SKM-1 (cell line): Measurements from ENCODE around the gene MFSD11.
"Not testable (repeated sequence)": the region's sequence is repeated elsewhere in the genome, so short reads cannot be mapped to it uniquely, and the experiment has no call there.

Source experiments
- DNase-seq: peaks from one replicate; lab custom pipeline; 2025; ENCODE audit not compliant: unreplicated experiment; lab: John Stamatoyannopoulos, UW

The MFSD11 gene

DNA sequence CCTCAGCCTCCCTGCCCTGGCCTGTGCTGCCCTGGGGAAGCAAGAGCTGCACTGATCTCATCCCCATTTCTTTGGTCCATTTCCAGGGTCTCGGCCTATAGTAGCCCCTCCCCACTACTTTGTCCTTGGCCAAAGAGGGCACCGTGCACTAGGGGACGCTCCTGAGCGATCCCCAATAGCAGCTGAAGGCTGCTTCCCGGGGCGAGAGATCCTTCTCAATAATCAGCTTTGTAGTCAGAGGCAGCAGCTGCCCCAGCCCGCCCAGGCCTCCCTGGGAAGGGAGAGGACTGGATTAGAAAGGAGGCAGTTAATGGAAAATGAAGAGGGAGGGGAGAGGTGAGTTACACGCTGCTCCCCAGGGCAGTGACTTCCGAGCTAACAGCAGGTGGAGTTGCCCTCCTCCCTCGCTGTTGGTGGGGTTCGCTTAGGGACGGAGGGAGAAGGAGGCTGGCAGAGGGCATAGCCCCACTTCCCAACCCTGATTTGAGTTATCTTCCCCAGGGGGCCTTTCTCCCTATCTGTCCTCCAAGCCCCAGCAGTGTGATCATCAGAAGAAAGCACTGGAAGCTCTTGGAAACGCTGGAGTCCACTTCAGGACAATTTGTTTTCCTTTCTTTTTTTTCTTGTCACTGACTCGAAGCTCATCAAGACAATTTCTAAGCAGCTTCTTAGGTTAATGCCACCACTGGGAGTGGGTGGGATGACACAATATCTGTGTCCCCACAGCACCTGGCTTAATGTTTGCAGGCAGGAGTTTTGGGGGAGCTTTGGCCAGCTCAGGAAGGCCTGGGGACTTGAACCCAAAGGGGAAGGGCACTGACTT, 29.7 kb upstream of the MFSD11 start:
- DNase-seq: no peak

DNA sequence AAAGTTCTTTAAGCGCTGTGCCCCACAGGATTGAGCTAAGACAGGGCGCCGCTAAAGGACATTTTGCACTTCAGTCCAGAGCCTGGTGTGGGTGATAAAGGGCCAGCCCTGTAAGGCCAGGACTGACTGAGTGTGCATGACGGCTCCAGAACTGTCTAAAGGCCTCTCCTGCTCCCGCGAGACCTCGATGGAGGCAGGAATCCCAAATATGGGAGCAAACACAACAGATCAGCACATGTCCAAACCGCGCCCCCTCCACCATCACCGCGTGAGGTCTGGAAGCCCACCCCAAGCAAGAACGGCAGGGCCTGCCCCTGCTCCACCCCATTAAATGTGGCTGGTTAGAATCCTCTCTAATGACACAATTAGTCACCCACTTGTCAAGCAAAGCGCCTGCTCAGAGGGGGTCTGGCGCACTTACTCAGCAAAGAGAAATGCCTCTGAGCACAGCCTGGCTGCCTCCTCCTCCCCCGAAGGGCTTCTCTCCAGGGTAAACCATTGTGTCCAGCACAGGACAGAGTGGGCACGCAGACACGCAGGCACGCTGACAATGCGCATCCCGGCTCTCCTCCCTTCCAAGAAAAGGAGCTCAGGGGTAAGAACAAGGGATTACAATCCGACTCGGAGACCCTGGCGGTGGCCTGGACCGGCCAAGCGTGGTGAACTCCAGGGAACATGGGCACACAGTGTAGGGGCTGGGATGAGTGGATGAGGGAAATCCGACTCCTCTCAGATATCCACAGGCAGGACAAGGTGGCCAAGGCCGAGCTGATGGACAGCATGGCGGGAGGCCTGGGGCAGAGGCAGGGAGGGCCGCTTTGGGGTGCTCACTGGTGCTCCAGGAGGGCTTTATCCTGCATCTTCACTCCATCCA, 28.6 kb upstream of the MFSD11 start:
- no peak for DNase-seq

DNA sequence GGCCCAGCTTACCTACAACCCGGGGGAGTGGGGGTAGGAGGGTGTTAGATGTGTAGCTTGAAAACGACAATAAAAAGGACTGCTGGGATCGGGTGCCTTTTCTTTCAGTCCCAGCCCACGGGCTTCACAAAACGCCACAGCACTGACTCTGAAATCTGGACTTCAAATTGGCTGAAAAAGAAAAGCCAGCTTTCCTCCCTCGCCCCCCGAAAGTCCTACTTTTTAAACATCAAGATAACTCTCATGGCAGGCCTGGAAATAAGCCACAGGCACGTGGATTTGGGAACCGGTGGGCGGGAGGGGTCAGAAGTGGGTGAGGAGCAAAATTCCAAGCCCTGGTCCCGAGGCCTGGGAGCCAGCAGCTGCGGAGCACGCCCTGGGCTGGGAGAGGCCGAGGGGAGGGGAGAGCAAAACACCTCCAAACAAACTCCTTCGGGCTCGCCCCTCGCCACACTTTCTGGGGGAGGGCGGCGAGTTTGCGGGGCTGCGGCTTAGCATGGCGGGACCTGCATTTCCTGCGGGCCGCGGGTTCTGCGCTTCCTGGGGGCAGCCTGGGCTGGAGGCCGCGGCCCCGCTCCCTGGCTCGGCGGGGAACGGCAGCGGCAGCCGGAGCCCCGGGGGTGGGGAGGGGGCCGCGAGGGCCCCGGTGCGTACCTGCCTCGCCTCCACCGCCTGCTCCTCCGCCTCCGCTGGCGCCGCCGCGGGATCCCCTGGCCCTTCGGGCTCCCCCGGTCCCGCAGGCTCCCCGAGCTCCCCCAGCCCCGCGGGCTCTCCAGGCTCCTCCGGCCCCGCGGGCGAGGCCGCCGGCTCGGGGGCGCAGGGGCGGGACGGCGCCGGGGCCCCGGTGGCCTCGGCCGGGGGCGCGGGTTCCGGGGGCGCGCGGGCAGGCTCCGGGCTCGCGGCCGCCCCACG, 27.7 kb upstream of the MFSD11 start:
- DNase-seq: not testable (repeated sequence)

DNA sequence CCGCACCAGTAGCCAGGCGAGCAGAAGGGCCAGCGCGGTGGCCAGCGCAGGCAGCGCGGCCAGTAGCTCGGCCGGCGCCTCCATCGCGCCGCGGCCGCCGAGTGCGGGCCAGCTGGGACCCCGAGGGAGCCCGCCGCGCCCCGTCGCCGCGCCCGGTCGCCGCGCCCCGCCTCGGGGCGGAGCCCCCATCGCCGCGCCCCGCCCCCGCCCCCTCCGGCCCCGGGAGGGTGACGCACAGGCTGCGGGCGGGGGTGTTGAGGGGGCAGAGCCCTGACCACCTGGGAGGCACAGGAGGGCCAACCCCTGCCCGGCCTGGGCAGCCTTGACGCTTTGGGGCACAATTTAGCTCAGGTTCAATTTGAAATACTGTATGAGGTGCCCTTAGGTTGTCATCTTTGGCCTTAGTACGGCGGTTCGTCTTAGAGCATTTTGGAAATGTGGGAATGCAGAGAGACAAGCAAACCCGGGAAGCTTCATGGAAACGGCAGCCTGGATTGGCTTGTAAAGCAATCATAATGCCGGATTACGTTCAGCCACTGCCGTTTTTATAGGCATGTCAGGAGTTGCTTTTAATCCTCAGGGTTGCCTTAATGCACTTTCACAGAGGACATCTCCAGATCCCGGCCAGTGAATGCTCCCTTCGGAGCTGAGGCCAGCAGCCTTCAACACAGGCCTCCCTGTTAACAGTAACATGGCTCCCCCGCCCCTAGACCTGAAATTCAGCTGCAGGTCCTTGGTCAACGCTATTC, 26.9 kb upstream of the MFSD11 start, which contains the start of gene MXRA7:
Gene MXRA7, minus strand, starts transcription at position 103 of the 749 bp plus-strand sequence. Its CDS starts 19 bp downstream, at position 84.
- DNase-seq: no peak

DNA sequence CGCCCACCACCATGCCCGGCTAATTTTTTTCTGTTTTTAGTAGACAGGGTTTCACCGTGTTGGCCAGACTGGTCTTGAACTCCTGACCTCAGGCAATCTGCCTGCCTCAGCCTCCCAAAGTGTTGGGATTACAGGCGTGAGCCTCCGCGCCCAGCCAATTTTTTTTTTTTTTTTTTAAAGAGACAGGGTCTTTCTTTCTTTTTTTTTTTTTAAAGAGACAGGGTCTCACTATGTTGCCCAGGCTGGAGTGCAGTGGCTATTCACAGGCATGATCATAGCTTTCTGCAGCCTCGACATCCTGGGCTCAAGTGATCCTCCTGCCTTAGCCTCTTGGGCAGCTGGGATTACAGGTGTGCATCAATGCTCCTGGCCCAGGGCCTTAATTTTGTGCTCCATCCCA, 25.6 kb upstream of the MFSD11 start:
- DNase-seq: not testable (repeated sequence)

DNA sequence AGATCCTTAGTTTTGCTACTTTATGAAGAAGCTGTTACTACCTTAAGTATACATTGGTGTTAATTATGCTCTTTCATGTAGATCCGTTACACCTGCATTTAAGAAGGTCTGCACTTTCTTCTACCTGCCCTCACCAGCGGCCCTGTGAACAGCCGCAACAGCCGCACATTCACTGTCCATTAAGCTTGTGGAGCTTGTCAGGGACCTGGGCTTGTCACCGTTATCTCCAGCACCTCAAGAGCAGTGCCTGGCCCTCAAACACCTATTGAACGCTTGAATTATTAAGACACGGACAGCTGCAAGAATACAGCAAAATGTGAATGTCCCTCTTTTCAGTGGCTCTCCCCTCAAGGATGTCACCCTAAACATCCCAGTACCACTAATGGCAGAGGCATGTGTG, 24.2 kb upstream of the MFSD11 start:
- no peak for DNase-seq

DNA sequence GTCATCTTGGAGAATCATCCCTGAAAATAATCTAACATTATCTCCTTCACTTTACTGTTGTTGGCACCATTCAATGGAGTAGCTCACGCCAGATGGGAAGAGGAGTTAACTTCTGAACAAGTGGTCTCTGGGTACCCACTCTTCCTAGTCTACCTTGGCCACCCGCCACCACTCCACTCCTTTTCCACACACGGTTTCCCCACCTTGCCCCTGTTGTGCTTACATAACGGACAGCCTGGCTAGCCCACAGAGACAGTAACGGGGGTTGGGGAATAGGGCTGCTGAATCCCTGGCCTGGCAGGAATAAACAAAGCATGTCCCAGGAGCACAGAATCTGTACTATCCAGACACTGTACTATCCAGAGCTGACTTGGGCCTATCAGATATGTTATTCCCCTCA, 23.6 kb upstream of the MFSD11 start:
- DNase-seq: no peak

DNA sequence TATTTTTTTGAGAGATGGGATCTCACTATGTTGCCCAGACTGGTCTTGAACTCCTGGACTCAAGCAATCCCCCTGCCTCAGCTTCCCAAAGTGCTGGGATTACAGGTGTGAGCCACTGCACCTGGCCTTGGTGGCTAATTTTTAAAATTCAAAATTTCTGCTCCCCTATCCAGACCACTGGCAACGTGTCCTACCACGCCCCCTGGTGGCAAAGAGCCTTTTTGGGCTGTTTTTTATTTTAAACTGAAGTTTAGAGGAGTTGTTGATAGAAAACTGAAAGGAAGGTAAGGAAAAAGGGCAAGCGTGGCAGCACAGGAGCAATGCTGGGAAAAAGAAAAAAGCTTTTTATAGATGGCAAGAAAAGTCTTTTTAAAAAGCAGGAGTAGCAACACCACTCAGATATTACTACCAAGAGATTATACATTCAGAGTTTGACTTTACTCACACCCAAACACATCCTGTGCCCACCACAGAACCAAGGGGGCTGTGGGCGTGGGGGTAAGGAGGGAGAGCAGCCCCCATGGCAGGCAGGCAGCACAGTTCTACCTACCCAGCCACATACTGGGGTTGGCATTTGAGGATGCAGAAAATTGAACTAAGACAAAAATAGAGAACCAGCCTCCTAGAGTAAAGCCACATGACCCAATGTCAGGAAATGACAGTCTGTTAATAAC, 23.0 kb upstream of the MFSD11 start:
- DNase-seq: peak; percentile 38

DNA sequence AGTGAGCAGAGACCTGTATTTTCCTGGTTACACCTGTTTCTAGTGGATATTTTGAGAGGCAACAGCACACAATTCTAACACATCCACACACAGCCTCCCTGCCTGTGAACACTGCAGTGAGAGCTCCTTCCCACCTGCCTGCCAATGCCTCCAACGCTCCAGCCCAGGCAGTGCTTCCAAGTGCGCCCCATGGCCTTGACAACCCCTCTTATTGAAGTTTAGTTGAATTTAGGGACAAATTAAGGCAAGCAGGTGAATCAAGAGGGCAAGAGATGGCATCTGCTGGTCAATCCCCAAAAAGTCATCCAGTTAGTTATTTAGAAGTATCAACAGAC, 22.5 kb upstream of the MFSD11 start:
- no peak for DNase-seq

DNA sequence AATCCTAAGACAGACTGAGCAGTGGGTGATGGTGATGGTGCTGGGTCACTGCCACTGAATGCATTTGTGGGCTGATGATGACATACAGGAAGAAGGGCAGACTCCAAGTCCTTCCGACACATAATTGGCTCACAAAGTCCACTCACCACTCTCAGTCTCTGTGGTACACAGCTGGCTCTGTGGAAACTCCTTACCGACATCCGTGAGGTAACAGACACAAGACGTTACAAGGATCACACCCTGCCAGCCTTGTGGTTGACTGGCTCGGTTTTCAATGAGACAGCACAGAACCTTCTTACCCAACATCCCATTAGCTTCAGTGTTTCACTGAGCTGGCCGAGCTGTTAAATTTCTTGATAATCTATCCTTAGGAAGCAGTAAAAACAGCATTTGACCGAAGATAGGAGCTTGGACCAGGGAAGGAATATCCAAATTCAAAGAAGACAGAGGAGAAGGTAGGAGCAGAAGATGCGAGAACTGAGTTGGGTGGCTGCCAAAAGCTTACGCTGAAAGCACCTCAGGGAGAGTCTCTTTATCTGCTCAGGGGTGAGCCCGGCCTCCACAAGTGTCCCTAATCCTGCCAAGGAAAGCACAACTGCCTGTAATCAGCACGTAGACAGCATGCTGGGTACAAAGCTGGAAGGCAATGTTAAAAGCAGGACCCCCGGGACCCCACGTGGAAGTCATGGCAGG, 21.6 kb upstream of the MFSD11 start:
- peak; percentile 93 for DNase-seq

DNA sequence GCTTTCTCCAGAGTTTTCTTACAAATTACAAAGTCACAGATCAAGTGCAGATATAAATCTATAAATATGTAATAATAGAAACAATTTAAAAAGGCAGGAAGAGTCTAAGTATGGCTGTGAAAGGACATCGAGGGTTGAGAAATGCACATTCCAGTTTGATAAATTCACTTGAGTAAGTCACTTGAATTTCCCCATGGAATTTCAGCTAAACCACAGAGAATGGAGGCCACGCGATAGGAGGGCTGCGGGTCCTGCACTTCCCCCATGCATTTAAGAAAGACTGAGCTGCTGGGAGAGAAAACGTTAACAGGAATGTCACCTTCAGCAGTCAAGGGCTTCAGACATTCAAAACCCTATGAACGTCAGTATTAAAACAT, 21.1 kb upstream of the MFSD11 start:
- no peak for DNase-seq

DNA sequence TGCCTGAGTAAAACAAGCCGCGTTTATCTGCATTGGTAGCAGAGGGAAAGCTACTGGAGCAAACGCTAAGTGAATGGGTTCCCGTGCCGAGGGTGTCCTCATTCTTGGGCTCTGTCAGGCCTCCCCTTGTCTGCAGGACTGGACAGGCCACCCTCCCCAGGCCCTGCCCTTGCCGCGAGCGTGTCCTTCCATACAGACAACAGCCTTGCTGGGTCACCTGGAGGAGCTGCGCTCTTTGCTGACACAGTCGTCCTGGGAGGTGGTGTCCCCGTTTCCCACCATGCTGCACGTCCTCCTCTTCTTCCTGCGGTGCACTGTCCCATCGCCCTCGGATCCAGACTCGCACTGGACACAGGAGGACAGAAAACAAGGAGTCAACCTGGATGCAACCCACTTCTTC, 19.4 kb upstream of the MFSD11 start:
- DNase-seq: no peak

DNA sequence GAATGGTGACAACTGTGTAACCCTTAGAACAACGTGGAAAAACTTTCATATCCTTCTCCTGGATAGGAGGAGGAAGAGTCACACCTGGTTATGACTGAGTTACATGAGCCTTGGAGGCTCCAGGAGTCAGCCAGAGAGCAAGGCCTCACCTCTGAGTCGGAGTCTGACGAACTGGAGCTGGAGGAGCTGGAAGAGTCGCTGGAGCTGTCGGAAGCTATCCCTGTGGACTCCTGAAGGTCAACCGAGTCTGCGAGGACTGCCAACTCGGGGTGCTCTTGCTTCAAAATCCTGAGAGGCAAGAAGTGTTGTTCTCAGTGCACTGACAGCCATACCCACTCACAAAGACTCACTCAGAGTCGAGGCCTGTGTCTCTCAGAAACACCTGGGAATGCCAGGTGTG, 17.7 kb upstream of the MFSD11 start:
- no peak for DNase-seq

DNA sequence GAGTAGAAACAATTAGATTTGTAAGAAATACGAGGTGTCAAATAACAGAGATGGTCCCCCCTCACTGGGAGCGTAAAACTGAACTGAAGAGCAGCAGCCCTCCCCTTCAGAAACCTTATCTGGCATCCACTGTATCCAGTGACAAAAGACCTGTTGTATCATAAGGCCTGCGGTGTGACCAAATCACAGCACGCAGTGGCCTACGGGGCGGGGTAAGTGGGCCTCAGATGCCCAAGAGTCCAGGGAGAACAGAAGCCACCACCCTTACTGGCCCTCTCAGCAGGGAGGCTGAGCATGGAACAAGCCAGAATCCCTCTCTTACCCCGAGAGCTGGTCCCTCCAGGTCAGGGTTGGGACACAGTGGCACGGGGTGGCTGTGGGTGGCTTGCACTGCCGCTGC, 17.0 kb upstream of the MFSD11 start:
- DNase-seq: no peak

DNA sequence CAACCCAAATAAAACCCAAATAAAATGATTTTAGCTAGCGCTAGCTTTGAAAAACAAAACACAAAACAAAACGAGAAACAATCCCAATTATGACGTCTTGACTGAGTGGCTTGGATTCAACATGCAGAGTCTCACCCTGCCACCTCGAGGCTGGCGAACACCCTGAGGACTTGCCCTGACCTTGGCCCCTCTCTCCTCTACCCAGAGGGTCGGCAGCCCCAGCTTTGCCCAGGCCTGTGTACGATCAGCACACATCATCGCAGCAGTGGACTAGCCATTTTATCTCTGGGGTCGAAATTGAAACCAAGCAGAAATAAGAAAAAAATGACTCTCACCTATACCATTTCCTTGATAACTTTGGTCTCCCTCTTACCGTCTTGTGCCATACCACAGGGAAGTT, 16.5 kb upstream of the MFSD11 start:
- DNase-seq: no peak

DNA sequence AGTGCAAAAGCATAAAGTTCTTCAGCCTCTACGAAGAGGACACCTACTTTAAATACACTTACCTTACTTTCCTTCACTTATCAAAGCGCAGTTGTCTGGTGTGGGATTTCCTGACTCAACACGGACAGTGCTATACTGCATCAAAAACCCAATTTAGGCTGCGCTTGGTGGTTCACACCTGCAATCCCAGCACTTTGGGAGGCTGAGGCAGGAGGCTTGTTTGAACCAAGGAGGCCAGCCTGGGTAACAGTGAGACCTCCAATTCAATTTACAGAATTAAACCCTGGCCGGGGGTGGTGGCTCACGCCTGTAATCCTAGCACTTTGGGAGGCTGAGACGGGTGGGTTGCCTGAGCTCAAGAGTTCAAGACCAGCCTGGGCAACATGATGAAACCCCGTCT, 15.6 kb upstream of the MFSD11 start:
- no peak for DNase-seq

DNA sequence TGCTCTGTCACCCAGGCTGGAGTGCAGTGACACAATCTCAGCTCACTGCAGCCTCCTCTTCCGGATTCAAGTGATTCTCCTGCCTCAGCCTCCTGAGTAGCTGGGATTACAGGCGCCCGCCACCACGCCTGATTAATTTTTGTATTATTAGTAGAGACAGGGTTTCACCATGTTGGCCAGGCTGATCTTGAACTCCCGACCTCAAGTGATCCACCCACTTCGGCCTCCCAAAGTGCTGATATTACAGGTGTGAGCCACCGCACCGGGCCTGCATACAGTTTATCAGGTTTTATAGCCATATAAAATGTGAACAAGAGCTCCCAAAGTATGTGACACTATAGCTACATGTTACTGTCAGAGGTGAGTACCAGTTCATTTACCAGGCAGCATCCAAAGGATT, 14.9 kb upstream of the MFSD11 start:
- not testable (repeated sequence) for DNase-seq

DNA sequence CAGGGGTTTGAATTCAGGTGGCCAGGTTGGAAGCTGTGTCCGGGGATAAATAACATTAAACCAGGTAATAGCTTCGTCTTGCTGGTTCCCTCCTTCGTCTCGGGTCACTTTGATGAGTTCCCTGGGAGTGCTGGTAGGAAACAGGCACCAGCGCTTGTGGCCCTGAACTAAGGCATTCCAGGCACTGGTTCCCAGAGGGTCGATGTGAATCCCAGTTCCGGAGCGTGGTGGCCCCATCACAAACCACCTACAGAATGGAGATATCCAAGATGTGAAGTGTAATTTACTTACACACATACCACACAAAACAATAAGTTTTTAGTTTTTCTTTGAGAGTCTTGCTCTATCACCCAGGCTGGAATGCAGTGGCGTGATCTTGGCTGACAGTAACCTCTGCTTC, 14.1 kb upstream of the MFSD11 start:
- no peak for DNase-seq

DNA sequence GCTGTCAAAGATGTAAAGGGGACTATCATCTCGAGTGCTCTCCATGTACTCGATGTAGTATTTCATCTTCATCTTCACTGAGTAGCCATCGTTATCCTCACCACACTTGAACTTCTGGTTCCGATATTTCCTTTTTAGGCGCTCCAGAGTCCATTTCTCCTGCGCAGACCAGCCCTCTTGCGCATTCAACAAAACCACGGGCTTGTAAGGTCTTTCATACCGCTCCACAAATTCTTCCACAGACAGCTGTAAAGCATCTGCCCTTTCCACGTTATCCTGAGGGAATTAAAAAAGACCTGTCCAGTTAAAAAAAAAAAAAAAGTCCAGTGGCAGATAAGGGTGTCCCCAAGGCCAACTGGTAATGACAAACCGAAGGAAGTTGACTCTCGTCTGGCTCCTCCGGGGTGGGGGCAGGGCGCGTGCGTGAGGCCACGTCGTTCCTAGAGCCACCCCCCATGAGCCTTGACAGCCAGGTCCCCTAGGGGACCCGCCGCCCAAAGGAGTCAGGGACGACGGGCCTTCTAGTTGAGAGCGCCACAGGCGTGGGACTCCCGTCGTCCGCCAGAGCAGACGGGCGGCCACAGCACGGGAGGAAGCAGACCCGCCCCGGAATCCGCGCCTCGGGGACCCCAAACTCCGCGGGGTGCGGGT, 12.2 kb upstream of the MFSD11 start:
- peak; percentile 35 for DNase-seq
